GM18511 (cell line): Measurements from ENCODE around the gene NNT.
A peak's percentile ranks its signal among the peaks of the same experiment; 100 is the strongest.
"Not testable (repeated sequence)": the region's sequence is repeated elsewhere in the genome, so short reads cannot be mapped to it uniquely, and the experiment has no call there.

Experiments
- ATAC-seq: cut with Tn5 transposase; IDR thresholded peaks from one replicate; pipeline ENCODE4 v1.9.1; 2021; ENCODE audit warnings: mild to moderate bottlenecking, moderate library complexity; ENCODE audit not compliant: unreplicated experiment

Gene NNT

DNA sequence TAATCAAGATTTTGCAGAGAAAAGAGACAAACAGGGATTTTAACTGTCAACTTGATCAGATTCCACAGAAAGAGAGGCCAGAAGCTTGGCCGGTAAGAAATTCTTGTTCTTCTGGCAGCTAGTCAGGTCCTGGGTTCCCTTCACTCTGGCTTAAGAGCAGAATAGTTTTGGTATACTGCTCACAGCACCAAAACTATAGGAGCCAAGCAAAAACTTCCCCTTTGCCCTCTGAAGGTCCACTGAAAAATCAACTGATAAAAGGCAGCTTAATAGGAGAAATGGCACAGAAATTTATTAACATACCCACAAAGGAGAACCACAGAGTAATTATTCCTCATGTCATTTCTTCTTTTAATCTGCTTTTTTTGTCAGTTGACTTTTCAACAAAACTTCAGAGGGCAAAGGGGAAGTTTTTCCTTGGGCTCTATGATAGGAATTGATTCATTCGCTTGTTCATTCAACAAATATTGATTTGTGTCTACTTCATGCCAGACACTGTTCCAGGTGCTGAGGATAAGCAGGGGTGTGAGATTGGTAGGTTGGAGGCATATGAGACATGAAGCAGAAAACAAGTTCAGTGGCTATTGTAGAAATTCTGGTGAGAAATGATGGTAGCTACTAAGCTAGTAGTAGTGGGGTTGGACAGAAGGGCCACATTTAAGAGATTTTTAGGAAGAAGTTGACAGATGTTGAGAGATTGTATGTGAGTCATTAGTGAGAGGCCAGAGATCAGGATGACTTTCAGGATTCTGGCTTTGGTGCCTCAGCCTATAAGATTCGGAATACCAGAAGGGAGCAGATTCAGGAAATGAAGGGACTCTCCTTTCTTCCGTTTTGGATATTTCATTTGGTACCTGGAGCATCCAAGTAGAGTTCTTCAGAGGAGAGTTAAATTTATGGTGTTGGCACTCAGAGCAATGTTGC lies 20.6 kb upstream of the NNT start:
- ATAC-seq = no peak

DNA sequence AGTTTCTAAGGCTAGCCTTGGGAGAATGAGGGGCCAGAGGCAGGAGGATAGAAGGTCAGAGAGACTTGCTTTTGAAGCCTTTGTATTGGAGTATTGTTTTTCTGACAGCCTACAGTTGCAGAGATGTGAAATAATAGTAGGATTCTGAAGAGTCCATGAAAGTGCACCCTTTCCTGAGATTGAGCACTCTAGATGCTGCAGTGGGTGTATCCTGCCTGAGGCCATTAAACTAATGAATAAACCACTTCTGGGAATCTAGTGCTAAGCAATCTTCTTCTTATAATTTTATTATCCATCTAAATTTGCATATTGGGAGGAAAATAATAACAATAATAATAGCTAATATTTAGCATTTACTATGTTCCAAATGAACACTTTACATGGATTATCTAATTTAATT lies 19.3 kb upstream of the NNT start:
- no peak for ATAC-seq

DNA sequence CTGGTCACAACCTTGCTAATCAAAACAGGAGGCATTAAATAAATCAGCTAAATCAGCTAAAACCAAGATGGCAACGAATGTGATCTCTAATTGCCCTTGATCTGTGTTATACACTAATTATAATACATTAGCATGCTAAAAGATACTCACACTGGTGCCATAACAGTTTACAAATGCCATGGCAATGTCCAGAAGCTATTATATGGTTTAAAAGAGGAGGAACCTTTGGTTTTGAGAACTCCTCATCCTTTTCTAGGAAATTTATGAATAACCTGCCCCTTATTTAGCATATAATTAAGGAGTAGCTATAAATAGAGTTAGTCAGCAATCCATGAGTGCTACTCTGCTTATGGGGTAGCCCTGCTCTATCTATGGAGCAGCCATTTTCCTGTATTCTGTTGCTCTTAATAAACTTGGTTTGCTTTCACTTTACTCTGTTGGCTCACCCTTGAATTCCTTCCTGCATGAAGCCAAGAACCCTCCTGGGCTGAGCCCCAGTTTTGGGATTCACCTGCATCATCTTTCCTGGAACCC lies 18.7 kb upstream of the NNT start:
- ATAC-seq = no peak

DNA sequence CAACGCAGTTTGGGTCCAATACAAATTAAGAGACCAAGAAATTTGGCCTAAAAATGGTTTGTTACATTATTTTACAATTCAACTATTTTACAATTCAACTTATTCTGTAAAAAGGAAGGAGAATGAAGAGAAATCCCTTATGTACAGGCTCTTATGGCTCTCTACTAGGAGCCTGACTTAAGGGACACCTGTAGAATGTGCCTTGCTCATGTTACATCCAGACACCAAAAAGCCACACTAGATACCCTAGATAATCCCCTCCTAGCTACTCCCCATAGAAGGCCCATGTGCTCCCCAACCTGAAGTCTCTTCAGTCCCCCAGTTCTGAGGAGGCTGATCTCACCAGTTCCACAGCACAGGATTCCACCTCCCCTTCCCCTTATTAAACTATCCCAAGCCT lies 14.1 kb upstream of the NNT start:
- ATAC-seq = no peak

DNA sequence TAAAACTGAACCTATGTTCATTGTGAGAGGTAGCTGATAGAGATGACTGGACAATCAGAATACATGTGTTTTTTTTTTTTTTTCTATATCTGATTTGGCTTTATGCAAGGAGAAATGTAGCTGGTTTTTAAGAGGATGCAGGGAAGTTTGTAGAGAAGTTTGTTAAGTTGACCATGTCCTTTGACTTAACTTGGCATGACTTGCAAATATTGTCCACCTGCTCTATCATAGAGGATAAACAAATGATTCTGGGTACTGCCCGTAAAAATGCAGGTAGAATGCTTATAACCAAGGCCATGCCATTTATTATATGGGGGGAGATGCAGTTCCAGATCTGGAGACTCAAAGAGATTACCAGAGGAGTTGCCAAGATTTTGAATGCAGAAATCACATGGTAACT lies 13.7 kb upstream of the NNT start:
- no peak for ATAC-seq

DNA sequence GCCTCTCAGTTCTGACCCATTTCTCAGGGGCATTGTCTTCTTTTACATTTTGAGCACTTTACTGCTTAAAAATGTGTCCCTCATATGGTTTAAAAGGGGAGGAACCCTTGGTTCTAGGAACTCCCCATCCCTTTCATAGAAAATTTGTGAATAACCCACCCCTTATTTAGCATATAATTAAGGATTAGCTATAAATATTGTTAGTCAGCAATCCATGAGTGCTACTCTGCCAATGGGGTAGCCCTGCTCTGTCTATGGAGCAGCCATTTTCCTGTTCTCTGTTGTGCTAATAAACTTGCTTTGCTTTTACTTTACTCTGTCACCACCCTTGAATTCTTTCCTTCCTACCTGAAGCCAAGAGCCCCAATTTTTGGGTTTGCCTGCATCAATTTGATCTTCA lies 12.3 kb upstream of the NNT start:
- ATAC-seq = no peak

DNA sequence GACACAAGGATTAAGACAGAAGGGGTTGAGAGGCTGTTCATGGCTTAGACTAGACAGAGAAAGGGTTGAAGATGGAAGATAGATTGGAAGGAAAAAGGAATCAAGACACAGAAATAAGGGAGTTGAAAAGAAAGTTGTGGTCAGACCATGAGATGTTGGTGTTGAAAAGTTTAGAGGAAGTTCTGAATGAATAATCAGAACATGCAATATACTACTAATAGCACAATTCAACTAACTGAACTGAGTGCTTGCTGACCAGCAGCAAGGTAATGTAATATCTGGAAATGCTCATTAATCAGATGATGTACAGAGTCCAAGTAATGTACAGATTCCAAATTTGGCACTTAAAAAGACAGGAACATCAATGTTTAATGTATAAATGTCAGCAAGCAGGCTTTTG lies 10.6 kb upstream of the NNT start:
- peak; percentile 52 for ATAC-seq

DNA sequence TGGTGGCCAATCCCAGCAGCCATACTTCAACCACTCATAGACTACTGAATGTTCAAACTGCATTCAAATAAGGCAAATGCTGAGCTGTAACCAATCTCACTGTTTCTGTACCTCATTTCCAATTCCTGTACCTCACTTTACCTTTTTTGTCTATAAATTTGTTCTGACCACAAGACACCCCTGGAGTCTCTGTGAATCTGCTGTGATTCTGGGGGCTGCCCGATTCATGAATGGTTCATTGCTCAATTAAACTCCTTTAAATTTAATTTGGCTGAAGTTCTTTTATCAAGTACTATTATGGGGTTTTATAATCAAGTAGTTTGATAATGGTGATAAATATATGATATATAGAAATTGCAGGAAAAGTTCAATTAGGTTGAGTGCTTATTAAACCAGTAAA lies 4.1 kb upstream of the NNT start:
- not testable (repeated sequence) for ATAC-seq

DNA sequence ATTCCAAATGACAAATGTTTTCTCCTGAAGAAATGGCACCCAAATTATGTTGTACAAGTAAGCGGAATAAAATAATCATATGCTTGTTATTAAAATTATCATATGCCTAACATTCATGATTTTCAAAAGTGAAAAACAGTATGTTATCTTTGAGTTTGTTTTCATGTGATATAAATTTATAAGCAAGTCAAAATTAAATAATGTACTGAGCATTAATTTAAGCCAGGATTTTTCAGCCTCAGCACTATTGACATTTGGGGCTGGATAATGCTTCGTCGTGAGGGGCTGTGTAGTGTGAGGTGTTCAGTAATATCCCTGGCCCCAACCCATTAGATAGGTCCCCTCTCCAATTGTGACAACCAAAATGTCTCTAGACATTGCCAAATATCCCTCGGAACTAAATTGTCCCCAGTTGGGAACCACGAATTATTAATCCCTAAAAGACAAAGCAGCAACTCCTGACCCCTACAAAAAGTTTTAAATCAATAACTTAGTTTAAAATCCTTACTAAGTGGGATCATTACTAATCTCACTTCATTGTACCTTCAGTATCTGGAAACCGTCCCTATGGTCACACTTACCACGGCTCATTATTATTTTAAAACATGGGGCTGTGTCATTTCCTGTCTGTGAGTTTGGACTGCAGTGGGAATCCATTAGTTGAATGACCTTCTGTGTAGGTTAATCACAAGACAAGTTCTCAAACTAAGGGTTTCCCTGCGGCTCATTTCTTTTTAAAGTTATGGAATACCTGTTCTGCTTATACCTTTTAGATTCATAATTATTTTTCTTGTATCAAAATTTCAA lies 1.3 kb upstream of the NNT start:
- peak; percentile 31 for ATAC-seq

DNA sequence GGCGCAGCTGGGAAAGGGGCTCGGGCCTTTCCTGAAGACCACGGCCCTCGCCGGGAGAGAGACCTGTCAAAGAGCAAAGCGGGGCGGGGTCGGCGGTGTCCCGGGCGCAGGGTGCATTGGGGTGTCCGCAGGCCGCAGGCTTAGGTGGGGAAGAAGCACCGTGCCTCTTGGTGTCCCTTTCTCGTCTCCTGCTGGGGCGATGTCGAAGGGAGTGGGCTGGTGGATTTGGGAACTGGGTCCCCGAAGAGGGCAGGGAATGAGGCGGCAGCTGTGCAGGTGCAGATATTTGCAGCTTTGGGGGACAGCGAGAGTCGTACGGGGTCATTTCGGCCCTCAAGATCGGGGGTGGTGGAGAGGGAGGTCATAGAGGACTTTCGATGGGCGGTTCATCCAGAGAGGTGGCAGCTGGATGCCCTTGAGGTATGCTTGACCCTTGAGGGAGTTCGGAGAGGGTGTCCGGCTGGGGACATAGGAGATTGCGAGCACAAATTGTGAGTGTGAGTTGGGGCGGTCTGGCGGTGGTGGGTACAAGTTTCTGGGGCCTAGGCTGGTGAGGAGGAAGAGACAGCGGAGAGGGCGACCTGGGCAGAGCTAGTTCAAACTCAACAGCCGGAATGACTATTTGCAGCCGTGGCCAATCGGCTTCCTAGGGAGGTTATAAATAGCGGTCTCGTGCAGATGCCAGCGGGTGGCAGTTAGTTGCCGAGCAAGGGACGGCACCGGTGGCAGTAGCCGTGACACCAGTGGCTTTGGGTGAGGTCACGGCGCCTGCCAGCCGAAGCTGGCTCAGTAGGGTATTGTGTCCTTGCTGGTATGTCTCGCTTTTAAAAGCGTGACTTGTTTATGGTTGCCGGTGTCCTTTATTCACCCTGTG lies 601 bp downstream of the NNT start:
- peak; percentile 49 for ATAC-seq

DNA sequence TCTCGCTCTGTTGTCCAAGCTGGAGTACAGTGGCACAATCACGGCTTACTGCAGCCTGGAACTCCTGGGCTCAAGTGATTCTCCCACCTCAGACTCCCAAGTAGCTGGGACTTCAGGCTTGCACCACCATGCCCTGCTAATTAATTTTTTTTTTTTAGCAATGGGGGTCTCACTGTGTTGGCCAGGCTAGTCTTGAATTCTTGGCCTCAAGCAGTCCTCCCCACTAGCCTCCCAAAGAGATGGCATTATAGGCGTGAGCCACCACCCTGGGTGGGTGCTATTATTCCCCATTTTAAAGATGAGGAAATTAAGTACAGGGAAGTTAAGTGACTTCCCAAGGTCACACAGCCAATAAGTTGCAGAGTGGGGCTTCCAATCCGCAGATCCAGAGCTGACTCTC lies 1.7 kb downstream of the NNT start:
- no peak for ATAC-seq

DNA sequence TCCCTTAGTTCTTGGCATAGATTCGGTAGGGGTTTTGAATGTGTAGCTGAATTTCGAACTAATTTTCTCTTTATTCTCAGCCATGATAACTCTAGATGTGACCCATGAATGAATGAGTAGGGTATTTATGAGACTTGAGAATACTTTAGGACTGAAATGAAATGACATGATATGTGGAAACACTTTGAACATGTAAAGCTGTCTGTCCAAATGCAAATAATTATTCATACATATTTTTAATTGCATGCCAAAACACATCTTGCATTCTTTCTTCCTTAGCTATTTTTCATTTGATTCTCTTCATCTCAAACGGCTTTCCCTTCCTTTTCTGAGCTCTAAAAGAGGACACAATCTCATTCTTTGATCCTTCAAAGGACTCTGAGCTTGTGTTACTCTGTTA lies 3.4 kb downstream of the NNT start:
- ATAC-seq = no peak

DNA sequence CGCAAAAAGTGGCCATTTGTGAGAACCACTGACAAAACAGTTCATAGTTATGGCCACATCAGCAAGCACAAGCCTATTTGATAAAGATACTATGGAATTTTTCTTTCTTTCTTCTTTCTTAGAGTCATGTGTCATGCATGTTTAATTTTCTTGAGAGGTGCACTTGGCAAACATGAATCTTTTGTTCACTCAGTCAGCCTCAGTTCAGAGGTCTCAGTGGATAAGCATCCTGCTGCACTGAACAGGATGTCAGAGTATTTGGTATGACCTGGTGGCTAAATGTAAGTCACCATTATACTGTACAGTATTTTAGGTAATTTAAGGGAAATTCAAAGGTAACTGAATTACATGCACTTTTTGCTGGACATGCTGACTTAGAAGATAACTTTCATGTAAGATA lies 5.4 kb downstream of the NNT start:
- ATAC-seq = no peak

DNA sequence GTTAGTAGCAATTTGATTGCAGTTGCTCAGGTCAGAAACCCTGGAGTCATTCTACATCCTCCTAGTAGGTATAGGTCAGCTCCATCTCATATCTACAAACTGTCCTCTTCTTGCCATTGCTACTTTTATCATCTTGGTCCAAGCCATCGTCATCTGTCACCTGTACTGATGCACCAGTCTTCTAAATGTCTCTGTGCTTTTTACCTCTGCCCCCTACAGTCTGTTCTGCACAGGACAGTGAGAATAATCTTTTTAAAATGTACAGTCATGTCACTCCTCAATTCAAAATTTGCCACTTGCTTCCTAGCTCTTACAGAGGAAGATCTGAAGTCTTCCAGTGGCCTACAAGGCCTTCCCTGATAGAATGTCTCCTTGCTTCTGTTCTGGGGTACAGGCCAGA lies 6.8 kb downstream of the NNT start:
- peak; percentile 85 for ATAC-seq

DNA sequence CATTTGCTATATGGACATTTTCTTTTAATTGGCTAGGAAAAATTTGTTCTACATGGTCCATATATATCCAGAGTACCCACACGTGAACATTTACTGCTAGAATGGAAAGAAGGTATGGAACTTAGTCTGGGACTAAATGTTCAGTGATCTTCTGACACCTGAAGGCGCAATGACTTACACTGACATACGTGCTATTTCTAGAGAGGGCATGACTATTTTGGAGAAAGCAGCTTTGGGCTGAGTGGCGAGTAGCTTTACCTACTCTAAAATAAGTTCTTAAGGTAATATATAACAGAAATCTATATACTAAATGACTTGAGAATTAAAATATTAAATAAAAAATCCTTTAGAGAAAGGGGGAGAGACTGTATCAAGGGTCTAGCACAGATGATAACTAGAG lies 10.4 kb downstream of the NNT start:
- no peak for ATAC-seq

DNA sequence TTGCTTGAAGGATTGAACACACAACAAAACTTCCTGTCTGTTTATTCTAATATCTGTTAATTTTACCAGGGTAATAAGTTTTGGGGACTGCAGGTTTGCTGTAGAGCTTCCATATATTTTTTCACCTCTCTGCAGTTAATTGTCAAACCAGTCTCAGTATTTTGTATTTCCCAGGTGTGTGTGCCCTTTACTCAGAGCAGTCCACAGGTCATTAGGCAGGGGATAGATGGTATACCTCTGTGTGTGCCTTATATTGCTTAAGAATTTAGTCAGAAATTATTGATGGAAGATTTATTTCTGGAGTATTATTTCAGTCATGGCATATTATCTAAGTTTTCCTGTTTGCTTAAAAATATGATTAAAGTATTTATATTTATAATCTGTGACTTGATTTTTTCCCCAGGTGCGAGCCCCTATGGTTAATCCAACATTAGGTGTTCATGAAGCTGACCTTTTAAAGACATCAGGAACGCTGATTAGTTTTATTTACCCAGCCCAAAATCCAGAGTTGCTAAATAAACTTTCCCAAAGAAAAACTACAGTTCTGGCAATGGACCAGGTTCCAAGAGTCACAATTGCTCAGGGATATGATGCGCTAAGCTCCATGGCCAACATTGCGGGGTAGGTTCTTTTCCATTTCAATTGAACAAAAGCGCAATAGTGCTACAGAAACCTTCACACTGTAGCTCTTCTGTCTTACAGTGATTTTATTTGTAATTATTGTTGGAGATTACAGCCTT lies 12.6 kb downstream of the NNT start:
- no peak for ATAC-seq

DNA sequence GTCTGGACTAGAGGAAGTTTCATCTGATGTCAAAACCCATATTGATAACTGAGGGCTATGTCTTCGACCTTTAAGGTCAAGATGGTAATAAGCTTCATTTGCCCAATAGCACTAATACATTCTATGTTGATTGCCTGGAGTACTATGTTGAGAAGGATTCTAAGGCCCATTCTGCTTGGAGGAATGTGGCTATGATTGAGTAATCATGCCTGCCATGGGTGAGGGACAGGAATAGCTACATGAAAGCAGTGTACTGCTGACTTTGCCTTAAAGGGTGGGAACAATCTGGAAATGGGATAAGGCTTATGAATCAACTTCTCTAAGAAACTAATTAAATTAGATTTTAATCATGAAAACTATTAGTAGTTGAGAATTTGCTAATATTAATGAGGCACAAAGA lies 13.6 kb downstream of the NNT start:
- ATAC-seq = no peak

DNA sequence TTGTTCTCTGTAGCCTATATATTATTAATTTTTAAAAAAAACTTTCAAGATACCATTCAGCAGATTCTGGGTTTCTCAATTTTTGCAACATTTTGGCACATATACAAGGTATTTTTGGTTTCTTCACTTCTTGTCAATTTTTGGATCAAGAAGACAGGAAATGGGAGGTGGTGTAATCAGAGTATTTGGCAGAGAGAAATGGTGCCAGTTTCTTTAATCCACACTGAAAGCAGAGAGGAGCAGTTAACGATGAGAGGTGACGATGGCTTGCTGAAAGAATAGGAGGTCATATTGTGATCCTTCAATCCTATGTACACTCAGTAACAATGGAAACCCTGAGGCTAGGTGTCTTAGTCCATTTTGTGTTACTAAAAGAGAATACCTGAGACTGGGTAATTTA lies 16.4 kb downstream of the NNT start:
- ATAC-seq = no peak

DNA sequence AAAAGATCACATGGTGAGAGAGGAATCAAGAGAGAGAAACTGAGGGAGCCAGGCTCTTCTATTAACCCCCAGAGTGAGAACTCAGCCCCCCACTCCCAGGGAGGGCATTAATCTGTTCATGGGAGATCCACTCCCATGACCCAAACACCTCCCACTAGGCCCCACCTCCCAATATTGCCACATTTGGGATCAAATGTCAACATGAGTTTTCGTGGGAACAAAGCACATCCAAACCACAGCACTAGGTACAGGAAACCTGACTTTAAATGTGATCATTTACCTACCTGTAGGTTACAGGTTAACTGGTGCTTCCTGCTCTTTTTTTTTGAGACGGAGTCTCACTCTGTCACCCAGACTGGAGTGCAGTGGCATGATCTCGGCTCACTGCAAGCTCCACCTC lies 16.9 kb downstream of the NNT start:
- no peak for ATAC-seq

DNA sequence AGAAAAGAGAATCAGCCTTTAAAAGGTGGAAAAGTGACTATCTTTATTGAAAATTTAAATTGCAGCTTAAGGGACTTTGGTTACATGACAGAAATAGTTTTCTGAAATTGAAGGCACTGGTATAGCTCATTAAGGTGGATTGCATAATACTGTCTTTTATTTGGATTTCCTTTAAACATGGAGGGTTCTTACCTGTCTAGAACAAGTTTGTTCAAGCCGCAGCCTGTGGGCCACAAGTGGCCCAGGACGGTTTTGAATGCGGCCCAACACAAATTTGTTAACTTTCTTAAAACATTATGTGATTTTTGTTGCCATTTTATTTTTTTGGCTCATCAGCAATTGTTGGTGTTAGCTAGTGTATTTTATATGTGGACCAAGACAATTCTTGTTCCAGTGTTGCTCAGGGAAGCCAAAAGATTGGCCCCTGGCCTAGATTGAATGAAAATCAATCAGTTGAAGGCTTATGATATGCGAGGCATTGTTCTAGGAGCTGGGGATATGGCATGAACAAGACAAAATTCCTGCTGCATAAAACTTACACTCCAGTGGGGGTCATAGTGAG lies 18.0 kb downstream of the NNT start:
- ATAC-seq = no peak
